Smooth muscle cell of the pulmonary artery (primary cell): Measurements from ENCODE around the gene KL. TPM values are rescaled to one million over a fixed set of nuclear protein-coding genes. Genes with fewer than 3 reads are reported as not detected.

ENCODE experiments used
- total RNA-seq: library from RNA; depleted of rRNA; stranded (reverse); fragments of >200 nt; gene quantifications from 2 replicates; pipeline ENCODE4 v1.2.3, GENCODE V29; 2014

KL gene
- total RNA-seq: 0.20 TPM in 2 replicates

GRCh38 chr13:33016414-33017322, at the start of gene KL:
Gene KL (plus strand): TSS chr13:33016423. CDS start chr13:33016441, 18 bp downstream.

